Measurements from ENCODE around the gene LARP1B. TPM values are rescaled to one million over a fixed set of nuclear protein-coding genes. Genes with fewer than 3 reads are reported as not detected.

LARP1B gene
- total and polyA plus RNA-seq, 9 of the 15 experiments (the other 6 are each of a cell fraction or from before 2014, with no cell fraction given), result 19.2 to 59.7 (median 37.9) TPM

DNA sequence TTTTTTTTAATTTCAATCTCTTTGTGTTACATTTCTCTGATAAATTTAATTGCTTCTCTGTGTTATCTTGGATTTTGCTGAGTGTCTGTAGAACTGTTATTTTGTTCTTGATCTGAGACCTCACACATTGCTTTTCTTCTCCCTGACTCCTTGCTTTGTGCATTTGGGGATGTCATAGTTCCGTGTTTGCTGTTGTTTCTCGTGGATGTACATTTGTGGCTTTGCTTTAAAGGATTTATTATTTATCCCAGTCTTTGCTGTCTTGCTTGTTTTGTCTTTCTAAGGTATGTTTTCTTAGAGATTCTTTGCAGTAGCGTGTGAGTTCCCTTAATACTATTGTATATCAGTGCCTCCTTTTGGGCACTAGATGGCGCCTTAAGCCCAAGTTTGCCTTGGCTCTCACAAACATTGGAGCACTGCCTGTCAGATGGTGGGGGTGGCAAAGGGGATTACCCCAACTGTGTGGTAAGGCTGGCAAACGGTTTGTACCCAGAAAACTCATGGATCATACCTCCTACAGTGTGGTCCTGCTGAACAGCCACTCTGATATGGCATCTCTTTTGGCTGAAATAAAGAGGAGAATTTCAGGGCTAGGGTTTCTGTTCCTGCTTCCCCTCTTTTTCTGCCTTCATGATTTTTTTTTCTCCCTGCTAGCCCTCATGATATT lies 130.1 kb downstream of the LARP1B start (continued):
- TF ChIP-seq STAG1 (CRISPR knock-in tag; IDR thresholded peaks at IDR 0.05; ENCODE audit: borderline replicate concordance), result peak; percentile 90; the same call in 1 of the 2 replicates
- no peak for TF ChIP-seq ZEB2 (IDR thresholded peaks at IDR 0.05)
- no peak for TF ChIP-seq HSF4 (CRISPR knock-in tag; IDR thresholded peaks at IDR 0.05; ENCODE audit: borderline replicate concordance)
- TF ChIP-seq, protein P1, sequence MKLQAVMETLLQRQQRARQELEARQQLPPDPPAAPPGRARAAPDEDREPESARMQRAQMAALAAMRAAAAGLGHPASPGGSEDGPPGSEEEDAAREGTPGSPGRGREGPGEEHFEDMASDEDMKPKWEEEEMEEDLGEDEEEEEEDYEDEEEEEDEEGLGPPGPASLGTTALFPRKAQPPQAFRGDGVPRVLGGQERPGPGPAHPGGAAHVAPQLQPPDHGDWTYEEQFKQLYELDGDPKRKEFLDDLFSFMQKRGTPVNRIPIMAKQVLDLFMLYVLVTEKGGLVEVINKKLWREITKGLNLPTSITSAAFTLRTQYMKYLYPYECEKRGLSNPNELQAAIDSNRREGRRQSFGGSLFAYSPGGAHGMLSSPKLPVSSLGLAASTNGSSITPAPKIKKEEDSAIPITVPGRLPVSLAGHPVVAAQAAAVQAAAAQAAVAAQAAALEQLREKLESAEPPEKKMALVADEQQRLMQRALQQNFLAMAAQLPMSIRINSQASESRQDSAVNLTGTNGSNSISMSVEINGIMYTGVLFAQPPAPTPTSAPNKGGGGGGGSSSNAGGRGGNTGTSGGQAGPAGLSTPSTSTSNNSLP (IDR thresholded peaks at IDR 0.05; ENCODE audit: borderline replicate concordance, low read depth, low read length), result no peak
- TF ChIP-seq SRSF3 (IDR thresholded peaks at IDR 0.05; ENCODE audit: insufficient read depth, low read length), result no peak
- TF ChIP-seq WHSC1 (IDR thresholded peaks at IDR 0.05; ENCODE audit: low read length), result no peak
- TF ChIP-seq HCFC1 (IDR thresholded peaks at IDR 0.05; ENCODE audit: low read depth, low read length), result no peak
- TF ChIP-seq ZNF12 (CRISPR knock-in tag; IDR thresholded peaks at IDR 0.05), result no peak
- no peak for TF ChIP-seq KDM1A (IDR thresholded peaks at IDR 0.05)
- no peak for TF ChIP-seq MAFF (IDR thresholded peaks at IDR 0.05; ENCODE audit: low read length)
- TF ChIP-seq ZNF134 (CRISPR knock-in tag; conservative IDR thresholded peaks at IDR 0.05), result no peak
- no peak for TF ChIP-seq MAZ (CRISPR knock-in tag; conservative IDR thresholded peaks at IDR 0.05 in 1 of 2, IDR thresholded peaks at IDR 0.05 in 1 of 2)
- no peak for TF ChIP-seq NFIX (CRISPR knock-in tag; IDR thresholded peaks at IDR 0.05; ENCODE audit: low read depth)
- TF ChIP-seq SRSF7 (optimal IDR thresholded peaks at IDR 0.05; ENCODE audit: low read depth, low read length), result no peak
- no peak for TF ChIP-seq ZKSCAN1 (IDR thresholded peaks at IDR 0.05; ENCODE audit: low read depth, low read length)
- no peak for TF ChIP-seq PCBP1 (IDR thresholded peaks at IDR 0.05; ENCODE audit: low read depth, low read length, poor library complexity, severe bottlenecking)
- TF ChIP-seq BHLHE40 (IDR thresholded peaks at IDR 0.05; ENCODE audit: low read length), result 0 out of 2 replicates have a peak, but pooled peaks have one; percentile 38
- TF ChIP-seq SIRT6 (IDR thresholded peaks at IDR 0.05; ENCODE audit: low read depth, low read length), result no peak
- TF ChIP-seq MCM3 (IDR thresholded peaks at IDR 0.05), result no peak
- TF ChIP-seq PCBP2 (IDR thresholded peaks at IDR 0.05; ENCODE audit: low read depth, low read length, poor library complexity, severe bottlenecking), result no peak
- 0 out of 2 replicates have a peak, but pooled peaks have one; percentile 37 for TF ChIP-seq CC2D1A (IDR thresholded peaks at IDR 0.05)
- no peak for TF ChIP-seq ZNF253 (CRISPR knock-in tag; conservative IDR thresholded peaks at IDR 0.05)
- TF ChIP-seq HMG20B (CRISPR knock-in tag; IDR thresholded peaks at IDR 0.05), result no peak
- no peak for TF ChIP-seq ZNF644 (tag; IDR thresholded peaks at IDR 0.05; ENCODE audit: low read depth)
- TF ChIP-seq, protein P2, sequence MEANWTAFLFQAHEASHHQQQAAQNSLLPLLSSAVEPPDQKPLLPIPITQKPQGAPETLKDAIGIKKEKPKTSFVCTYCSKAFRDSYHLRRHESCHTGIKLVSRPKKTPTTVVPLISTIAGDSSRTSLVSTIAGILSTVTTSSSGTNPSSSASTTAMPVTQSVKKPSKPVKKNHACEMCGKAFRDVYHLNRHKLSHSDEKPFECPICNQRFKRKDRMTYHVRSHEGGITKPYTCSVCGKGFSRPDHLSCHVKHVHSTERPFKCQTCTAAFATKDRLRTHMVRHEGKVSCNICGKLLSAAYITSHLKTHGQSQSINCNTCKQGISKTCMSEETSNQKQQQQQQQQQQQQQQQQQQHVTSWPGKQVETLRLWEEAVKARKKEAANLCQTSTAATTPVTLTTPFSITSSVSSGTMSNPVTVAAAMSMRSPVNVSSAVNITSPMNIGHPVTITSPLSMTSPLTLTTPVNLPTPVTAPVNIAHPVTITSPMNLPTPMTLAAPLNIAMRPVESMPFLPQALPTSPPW (CRISPR knock-in tag; IDR thresholded peaks at IDR 0.05), result no peak
- no peak for TF ChIP-seq ZNF324 (CRISPR knock-in tag; IDR thresholded peaks at IDR 0.05)
- TF ChIP-seq ZBTB7A (IDR thresholded peaks at IDR 0.05; ENCODE audit: borderline replicate concordance, control insufficient read depth, low read depth, low read length), result no peak
- no peak for TF ChIP-seq GTF2A2 (tag; IDR thresholded peaks at IDR 0.05)
- no peak for TF ChIP-seq MED1 (CRISPR knock-in tag; IDR thresholded peaks at IDR 0.05; ENCODE audit: borderline replicate concordance)
- peak; percentile 20; the same call in 1 of the 2 replicates for TF ChIP-seq ZNF384 (IDR thresholded peaks at IDR 0.05; ENCODE audit: low read depth, low read length)
